Activated T-cell treated with anti-CD3 and anti-CD28 coated beads for 1 hour (primary cell): ENCODE results near the gene ACOT6.
"Not testable (repeated sequence)": the region's sequence is repeated elsewhere in the genome, so short reads cannot be mapped to it uniquely, and the experiment has no call there.

Experiments used
- DNase-seq: peaks from one replicate; pipeline ENCODE4 v3.0.0-alpha.2; 2020; ENCODE audit warnings: low read depth

The ACOT6 gene

DNA sequence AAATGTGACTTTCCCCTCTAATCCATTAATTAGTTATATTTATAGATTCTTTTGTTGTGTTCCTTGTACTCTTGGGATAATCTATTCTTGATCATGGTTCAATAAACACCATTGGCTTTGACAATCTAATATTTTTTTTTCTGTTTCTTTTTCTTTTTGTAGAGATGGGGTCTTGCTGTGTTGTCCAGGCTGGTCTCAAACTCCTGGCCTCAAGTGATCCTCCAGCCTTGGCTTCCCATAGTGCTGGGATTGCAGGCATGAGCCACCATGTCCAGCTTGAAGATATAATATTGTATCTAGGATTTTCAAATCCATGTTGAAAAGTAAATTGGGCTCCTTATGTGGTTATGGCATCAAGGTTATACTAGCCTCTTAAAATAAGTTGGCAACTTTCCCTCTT lies 38.7 kb downstream of the ACOT6 start:
- no peak for DNase-seq

DNA sequence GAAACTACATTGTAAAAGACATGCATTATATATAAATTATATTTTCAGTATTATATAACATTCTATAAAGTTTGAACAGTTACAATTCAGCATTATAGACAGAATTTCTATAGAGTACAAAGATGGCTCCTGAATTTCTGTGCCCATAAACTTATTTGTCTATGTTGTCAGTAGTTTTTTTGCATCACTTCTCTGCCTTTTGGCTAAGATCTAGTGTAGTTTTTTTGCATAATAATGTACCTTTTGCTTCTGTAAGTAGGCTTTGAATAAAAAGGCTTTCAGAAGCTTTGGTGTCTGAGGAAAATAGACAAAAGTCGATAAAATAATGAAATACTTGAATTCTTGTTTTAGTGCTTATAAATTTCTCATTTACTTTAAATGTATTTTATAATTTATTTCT lies 43.5 kb downstream of the ACOT6 start:
- no peak for DNase-seq

- DNase-seq = not testable (repeated sequence)
Observed at GRCh38 chr14:73659202-73659601, 46.9 kb downstream of the ACOT6 start.

GRCh38 chr14:73660511-73660910 lies 48.2 kb downstream of the ACOT6 start:
- DNase-seq = no peak

GRCh38 chr14:73661872-73662271 lies 49.6 kb downstream of the ACOT6 start:
- no peak for DNase-seq

DNA sequence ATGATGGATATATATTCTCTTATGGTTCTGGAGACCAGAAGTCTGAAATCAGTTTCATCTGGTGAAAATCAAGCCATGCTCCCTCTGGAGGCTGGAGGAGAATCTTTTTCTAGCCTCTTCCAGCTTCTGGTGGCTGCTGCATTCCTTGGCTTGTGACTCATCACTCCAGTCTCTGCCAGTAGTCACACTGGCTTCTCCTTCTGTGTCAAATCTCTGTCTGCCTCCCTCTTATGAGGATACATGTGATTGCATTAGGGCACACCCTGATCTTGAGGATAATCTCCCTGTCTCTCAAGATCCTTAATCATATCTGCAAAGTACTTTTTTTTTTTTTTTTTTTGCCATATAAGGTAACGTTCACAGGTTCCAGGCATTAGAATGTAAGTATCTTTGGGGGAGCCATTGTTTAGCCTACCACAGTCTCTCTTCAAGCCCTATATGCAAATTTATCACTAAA lies 50.2 kb downstream of the ACOT6 start:
- DNase-seq = no peak

DNA sequence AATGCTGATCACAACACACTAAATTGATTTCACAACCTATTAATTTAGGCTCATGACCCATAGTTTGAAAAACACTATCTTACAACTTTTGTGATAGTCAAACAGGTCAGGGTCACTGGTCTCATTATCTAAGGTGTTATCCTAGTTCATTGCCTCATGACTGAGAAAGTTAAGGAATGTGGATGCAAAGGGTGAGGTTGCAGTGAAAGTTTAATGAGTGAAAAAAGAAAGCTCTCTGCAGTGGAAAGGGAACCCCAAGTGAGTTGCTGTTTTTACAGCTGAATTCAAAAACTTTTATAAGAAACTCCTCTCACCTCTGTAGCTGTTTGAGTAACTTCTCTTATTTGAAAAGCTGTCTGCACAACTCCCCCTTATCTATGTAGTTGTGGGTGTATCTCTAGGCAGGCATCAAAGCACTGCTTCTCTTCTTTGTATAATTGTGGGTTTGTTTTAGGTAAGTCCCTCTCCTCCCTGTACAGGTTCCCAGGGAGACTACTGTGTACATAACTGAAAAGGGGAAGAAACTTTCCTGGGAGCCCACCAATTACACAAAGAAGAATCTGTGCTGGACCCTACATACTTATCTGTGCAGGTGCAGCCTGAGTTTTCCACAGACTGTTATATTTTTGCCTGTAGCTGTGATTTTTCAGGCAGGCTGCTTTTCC lies 51.4 kb downstream of the ACOT6 start:
- DNase-seq = no peak

DNA sequence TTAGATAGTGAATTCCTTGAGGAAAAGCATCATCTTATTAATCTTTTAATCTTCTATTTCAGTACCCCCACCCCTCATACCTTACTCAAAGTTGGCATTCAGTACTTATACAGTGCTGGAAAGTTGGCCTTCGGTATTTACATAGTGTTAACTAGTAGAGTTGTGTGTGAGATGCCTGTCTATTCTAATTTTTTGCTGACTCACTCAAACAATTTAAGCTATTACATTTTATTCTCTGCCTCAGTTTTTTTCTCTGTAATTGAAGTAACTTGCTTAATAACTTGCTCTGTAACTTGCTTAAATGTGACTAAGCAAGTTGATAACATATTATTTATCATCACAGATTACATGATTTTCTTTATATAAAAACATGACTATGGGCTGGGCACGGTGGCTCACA lies 52.8 kb downstream of the ACOT6 start:
- no peak for DNase-seq

DNA sequence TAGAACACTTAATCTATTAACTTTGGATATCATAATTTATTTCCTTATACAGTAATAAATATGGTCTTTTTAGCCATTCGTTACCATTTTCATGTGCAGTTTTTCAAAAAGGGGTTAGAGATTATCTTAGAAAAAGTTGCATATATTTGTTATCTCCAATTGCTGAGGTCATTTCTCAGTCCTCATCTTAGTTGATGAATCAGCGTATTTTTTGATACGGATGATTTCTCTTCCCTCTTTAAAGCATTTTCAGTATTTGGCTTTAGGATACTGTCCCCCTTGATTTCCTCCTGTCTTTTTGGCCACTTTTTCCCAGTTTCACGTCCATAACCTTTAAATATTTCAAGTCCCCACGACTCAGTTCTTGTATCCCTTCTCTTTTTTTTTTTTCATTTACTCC lies 54.3 kb downstream of the ACOT6 start:
- no peak for DNase-seq

DNA sequence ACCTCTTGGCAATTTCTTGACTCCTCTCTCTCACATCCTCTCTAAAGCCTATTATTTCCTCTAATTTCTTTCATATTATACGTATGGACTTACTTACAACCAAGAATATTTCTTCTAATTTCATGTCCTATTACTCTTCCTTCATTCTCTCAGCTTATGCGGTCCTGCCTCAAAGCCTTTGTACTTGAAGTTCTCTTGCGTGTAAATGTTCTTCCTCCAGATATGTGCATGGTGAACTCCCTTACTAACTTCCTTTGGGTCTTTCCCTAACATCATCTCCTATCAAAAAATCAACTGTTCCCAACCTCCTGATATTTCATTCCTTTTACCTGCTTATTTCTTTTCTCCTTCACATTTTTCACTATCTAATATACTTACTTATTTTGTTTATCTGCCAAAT lies 55.5 kb downstream of the ACOT6 start:
- DNase-seq = no peak
